Activated CD8-positive, alpha-beta T cell treated with anti-CD3 and anti-CD28 coated beads for 36 hours (primary cell): ENCODE measurements around the gene C19orf85. TPM values are rescaled to one million over a fixed set of nuclear protein-coding genes. Genes with fewer than 3 reads are reported as not detected.

Source experiments
- ATAC-seq: fragments of 200-7000 bp; cut with Tn5 transposase; one replicate; pipeline ENCODE4 v1.10.0; 2021; ENCODE audit warnings: mild to moderate bottlenecking, moderate library complexity
- CTCF ChIA-PET: fragments of 350-600 bp; sonication (Branson Sonifier 250); formaldehyde crosslinking; loops from one replicate; lab custom pipeline; 2021; ENCODE audit warnings: antibody characterized with exemption; lab: Charles Lee
- POLR2A ChIA-PET: fragments of 350-600 bp; sonication (Branson Sonifier 250); formaldehyde crosslinking; loops from one replicate; lab custom pipeline; 2021; ENCODE audit warnings: antibody characterized with exemption; lab: Charles Lee
- DNase-seq: peaks from one replicate; pipeline ENCODE4 v3.0.0-alpha.2; 2020
- H3K27ac Mint-ChIP-seq: one replicate; pipeline ENCODE4 v1.8.0; 2021; ENCODE audit warnings: mild to moderate bottlenecking, mixed read lengths
- H3K27me3 Mint-ChIP-seq: one replicate; pipeline ENCODE4 v1.8.0; 2021; ENCODE audit warnings: mixed read lengths
- H3K36me3 Mint-ChIP-seq: one replicate; pipeline ENCODE4 v1.8.0; 2021; ENCODE audit warnings: low read depth, mixed read lengths
- H3K4me1 Mint-ChIP-seq: one replicate; pipeline ENCODE4 v1.8.0; 2021; ENCODE audit warnings: low read depth, mixed read lengths
- H3K4me3 Mint-ChIP-seq: one replicate; pipeline ENCODE4 v1.8.0; 2021; ENCODE audit warnings: mild to moderate bottlenecking, moderate library complexity, mixed read lengths
- H3K9me3 Mint-ChIP-seq: one replicate; pipeline ENCODE4 v1.8.0; 2021; ENCODE audit warnings: mixed read lengths
- intact Hi-C: fragments of 100-400 bp; cut with micrococcal nuclease; formaldehyde crosslinking; loops from one replicate; pipeline ENCODE4 v1.10.0; 2022
- total RNA-seq, 2 experiments: library from RNA; stranded (reverse); gene quantifications; one replicate each; pipeline ENCODE4 v1.2.3, GENCODE V29; 2021
- TF ChIP-seq, protein P1 (sequence below): fragments of 200-600 bp; IDR thresholded peaks from one replicate; pipeline ENCODE4 v1.8.0; 2022; ENCODE audit warnings: antibody characterized with exemption, mild to moderate bottlenecking

Gene C19orf85
- total RNA-seq, 2 experiments from 2014 or later: not detected

DNA sequence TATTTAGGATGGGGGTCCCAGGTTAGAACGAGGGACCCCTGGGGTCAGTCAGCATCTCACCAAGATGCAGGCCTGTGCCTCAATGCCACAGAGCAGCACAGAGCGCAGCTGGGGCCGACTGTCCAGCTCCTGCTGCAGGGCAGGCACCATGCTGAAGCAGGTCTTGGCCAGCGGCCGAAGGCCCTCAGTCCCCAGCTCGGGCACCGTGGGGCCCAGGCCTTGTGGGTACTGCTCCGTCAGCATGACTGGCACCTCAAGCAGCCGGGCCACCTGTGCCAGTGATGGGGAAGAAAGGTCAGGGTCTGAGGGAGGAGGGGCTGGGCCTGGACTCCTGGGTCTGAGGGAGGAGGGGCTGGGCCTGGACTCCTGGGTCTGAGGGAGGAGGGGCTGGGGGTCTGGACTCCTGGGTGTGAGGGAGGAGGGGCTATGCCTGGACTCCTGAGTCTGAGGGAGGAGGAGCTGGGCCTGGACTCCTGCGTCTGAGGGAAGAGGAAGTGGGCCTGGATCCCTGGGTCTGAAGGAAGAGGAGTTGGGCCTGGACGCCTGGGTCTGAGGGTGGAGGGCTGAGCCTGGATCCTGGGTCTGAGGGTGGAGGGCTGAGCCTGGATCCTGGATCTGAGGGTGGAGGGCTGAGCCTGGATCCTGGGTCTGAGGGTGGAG is 8.8 kb downstream of the C19orf85 start:
- TF ChIP-seq, protein P1, sequence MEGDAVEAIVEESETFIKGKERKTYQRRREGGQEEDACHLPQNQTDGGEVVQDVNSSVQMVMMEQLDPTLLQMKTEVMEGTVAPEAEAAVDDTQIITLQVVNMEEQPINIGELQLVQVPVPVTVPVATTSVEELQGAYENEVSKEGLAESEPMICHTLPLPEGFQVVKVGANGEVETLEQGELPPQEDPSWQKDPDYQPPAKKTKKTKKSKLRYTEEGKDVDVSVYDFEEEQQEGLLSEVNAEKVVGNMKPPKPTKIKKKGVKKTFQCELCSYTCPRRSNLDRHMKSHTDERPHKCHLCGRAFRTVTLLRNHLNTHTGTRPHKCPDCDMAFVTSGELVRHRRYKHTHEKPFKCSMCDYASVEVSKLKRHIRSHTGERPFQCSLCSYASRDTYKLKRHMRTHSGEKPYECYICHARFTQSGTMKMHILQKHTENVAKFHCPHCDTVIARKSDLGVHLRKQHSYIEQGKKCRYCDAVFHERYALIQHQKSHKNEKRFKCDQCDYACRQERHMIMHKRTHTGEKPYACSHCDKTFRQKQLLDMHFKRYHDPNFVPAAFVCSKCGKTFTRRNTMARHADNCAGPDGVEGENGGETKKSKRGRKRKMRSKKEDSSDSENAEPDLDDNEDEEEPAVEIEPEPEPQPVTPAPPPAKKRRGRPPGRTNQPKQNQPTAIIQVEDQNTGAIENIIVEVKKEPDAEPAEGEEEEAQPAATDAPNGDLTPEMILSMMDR: no peak
- ChIA-PET POLR2A (interaction anchor here (0.9 kb wide), 1 partner anchor 194 kb away, joined by 3 read pairs; no protein-coding TSS in a partner anchor), CTCF (no interaction called here)
- no peaks in the 10 kb centered on the region for H3K9me3 Mint-ChIP-seq
- H3K4me1 Mint-ChIP-seq: peaks cover 18% of the 10 kb centered on the region
- H3K27me3 Mint-ChIP-seq: peaks cover 18% of the 10 kb centered on the region
- DNase-seq: no peak
- no peak for ATAC-seq
- no peak overlapping the region for H3K27ac Mint-ChIP-seq
- no peak overlapping the region for H3K4me3 Mint-ChIP-seq
- peaks cover 19% of the 10 kb centered on the region for H3K36me3 Mint-ChIP-seq
- intact Hi-C loops: no loop called here

DNA sequence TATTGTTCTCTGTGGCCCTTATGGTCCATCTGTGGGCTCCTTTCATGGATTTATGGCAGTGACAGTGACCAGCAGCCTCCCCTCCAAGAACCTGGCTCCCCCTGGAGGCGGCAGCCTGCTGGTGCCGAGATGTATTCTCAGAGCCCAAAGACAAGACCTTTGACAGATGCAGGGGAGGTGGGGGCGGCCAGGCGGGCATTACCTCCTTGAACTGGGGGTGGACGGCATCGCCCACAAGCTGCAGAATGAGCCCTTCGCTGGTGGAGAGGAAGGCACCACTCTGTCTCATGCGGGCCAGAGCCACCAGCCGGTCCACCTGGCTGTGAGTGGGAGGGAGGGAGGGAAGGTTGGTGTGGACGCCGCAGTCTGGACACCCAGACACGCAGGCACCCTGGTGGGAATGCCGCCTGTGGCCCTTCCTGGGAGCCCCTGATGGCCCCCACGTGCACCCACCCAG is 9.7 kb downstream of the C19orf85 start:
- Mint-ChIP-seq H3K4me1 (peaks cover 10% of the 10 kb centered on the region), H3K36me3 (peaks cover 19% of the 10 kb centered on the region), H3K27ac (no peak overlapping the region), H3K9me3 (no peaks in the 10 kb centered on the region), H3K4me3 (no peak overlapping the region), H3K27me3 (peaks cover 24% of the 10 kb centered on the region)
- CTCF ChIA-PET: interaction anchor here (1.3 to 2.1 kb wide), 2 partner anchors 11 to 50 kb away, joined by 3 to 6 read pairs; no protein-coding TSS in a partner anchor
- TF ChIP-seq, protein P1: peak; percentile 76
- intact Hi-C loops: no loop called here
- POLR2A ChIA-PET: interaction anchor here (0.9 kb wide), 1 partner anchor 193 kb away, joined by 3 read pairs; no protein-coding TSS in a partner anchor
- DNase-seq (peak; percentile 67), ATAC-seq (peak; percentile 47)

DNA sequence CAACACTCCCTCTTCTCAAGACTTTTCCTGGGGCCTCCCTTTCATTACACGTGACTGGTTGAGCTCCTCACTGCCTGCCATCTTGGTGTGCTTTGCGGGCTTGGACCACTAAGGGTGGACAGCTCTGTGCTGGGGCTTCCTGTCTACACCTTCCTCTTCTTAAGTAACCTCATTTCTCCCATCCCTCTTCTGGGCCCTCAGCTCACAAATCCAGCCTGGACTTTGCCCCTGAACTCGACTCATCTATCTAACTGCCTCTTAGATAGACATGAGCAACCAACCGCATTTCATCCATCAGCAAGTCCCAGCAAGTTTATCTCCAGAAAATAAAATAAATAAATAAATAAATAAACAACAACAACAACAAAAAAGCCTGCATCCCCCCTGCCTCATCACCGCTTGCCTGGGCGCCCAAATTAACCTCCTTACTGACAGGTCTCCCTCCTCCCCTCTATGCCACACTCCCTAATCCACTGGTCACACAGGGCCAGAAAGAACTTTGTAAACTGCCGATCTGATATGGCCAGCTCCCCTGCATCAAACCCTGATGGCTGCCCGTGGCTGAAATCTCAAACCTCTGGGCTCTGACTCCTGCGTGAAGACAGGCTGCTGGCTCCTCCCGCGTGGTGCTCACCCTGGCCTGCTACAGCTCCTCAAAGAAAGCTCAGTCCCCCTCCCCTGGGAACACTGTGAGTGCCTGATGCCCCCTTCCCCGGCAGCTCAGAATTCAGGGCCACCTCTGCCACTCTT is 10.9 kb downstream of the C19orf85 start:
- TF ChIP-seq, protein P1: no peak
- Mint-ChIP-seq H3K9me3 (no peaks in the 10 kb centered on the region), H3K4me3 (no peak overlapping the region), H3K4me1 (peaks cover 10% of the 10 kb centered on the region), H3K36me3 (peaks cover 19% of the 10 kb centered on the region), H3K27me3 (peaks cover 25% of the 10 kb centered on the region), H3K27ac (no peak overlapping the region)
- CTCF ChIA-PET: interaction anchor here (1.0 to 2.4 kb wide), 7 partner anchors 13 to 162 kb away, joined by 3 to 12 read pairs (median 3); no protein-coding TSS in a partner anchor
- DNase-seq (no peak), ATAC-seq (no peak)
- POLR2A ChIA-PET: interaction anchor here (1.2 kb wide), 1 partner anchor 46 kb away, joined by 4 read pairs; the partner anchor contains the start of gene UBE2S
- intact Hi-C loops: no loop called here

- ChIA-PET CTCF (interaction anchor here (0.9 to 2.4 kb wide), 4 partner anchors 15 to 161 kb away, joined by 3 to 12 read pairs (median 5); no protein-coding TSS in a partner anchor), POLR2A (interaction anchor here (1.2 to 1.4 kb wide), 2 partner anchors 45 to 69 kb away, joined by 3 to 4 read pairs; partner anchors contain the start of genes TMEM238 and UBE2S)
- Mint-ChIP-seq H3K4me3 (no peak overlapping the region), H3K27ac (no peak overlapping the region), H3K27me3 (peaks cover 25% of the 10 kb centered on the region), H3K36me3 (peaks cover 19% of the 10 kb centered on the region), H3K4me1 (peaks cover 10% of the 10 kb centered on the region), H3K9me3 (no peaks in the 10 kb centered on the region)
- peak; percentile 49 for ATAC-seq
- peak; percentile 56 for DNase-seq
- intact Hi-C loops: no loop called here
- TF ChIP-seq, protein P1: no peak
Observed at GRCh38 chr19:55452749-55453346, 11.7 kb downstream of the C19orf85 start.
